ENCODE data around the gene CACNG6.
"Not testable (repeated sequence)": the region's sequence is repeated elsewhere in the genome, so short reads cannot be mapped to it uniquely, and the experiment has no call there.

Gene CACNG6

DNA sequence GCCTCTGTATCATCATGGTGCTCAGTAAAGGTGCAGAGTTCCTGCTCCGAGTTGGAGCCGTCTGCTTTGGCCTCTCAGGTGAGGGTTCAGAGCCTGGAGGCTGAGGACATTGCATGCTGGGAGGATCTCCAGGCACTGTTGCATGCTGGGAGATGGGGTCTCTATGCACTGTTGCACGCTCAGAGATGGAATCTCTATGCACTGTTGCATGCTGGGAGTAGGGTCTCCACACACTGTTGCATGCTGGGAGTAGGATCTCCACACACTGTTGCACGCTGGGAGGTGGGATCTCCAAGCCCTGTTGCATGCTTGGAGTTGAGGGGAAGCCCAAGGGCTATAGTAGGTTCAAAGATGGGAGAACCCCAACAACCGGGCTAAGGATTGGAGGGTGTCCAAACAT lies 8.3 kb downstream of the CACNG6 start:
- no peak for DNase-seq (ENCODE audit: extremely low read depth in 1 of 2, low read depth in 1 of 2)

- DNase-seq (ENCODE audit: extremely low read depth in 1 of 2, low read depth in 1 of 2), result no peak
Measured at GRCh38 chr19:54001496-54001895, 10.1 kb downstream of the CACNG6 start.

- no peak for DNase-seq (ENCODE audit: extremely low read depth in 1 of 2, low read depth in 1 of 2)
Measured at GRCh38 chr19:54002495-54003315, 11.3 kb downstream of the CACNG6 start.

DNA sequence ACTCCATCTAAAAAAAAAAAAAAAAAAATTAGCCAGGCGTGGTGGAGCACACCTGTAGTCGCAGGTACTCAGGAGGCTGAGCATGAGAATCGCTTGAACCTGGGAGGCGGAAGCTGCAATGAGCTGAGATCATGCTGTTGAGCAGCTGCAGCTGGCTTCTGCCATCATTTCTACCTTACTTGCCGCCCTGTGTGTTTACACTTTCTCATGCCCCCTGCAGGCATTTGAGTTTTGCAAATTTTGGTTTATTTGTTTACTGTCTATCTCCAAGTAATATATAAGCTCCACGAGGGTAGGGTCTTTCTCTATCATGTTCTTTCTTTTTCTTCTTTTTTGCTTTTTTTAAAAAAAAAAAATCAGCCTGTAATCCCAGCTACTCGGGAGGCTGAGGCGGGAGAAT lies 18.0 kb downstream of the CACNG6 start:
- DNase-seq (ENCODE audit: extremely low read depth in 1 of 2, low read depth in 1 of 2), result no peak

DNA sequence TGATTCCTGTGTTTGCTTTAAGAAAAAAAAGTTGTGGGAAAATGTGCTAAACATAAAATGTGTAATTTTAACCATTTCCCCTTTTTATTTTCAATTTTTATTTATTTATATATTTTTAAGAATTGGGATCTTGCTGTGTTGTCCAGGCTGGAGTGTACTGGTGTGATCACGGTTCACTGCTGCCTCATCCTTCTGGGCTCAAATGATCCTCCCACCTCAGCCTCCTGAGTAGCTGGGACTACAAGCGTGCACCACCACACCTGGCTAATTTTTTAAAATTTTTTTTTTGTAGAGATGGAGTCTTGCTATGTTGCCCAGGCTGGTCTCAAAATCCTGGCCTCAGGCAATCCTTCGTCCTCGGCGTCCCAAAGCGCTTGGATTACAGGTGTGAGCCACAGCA lies 19.0 kb downstream of the CACNG6 start:
- DNase-seq (ENCODE audit: extremely low read depth in 1 of 2, low read depth in 1 of 2), result no peak

DNA sequence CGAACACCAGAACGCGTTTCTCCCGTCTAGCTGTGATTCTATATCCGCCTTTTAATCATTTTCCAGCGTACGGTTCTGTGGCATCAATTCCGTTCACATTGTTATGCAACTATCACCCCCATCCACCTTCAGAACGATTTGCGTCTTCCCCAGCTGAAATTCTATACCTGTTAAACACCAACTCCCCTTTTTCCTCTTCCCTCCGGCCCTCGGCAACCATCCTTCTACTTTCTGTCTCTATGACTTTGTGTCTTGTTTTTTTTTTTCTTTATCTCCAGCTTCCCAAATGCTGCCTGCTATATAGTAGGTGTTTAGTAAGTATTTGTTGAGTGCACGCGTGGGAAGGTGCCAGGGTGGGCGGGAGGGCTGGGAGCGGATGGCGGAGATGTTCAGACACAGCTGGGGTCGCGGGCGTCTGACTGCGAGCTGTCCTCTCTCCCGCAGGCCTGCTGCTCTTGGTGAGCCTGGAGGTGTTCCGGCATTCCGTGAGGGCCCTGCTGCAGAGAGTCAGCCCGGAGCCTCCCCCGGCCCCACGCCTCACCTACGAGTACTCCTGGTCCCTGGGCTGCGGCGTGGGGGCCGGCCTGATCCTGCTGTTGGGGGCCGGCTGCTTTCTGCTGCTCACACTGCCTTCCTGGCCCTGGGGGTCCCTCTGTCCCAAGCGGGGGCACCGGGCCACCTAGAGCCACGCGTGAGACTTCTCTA lies 20.2 kb downstream of the CACNG6 start:
- no peak for DNase-seq (ENCODE audit: extremely low read depth in 1 of 2, low read depth in 1 of 2)

- no peak for DNase-seq (ENCODE audit: extremely low read depth in 1 of 2, low read depth in 1 of 2)
Measured at GRCh38 chr19:54013866-54014265, 22.4 kb downstream of the CACNG6 start.

GRCh38 chr19:54014920-54015560 lies 23.6 kb downstream of the CACNG6 start:
- no peak for DNase-seq (ENCODE audit: extremely low read depth in 1 of 2, low read depth in 1 of 2)

GRCh38 chr19:54017261-54017660 lies 25.8 kb downstream of the CACNG6 start:
- DNase-seq (ENCODE audit: extremely low read depth in 1 of 2, low read depth in 1 of 2), result no peak

- no peak for DNase-seq (ENCODE audit: extremely low read depth in 1 of 2, low read depth in 1 of 2)
Measured at GRCh38 chr19:54021363-54021762, 29.9 kb downstream of the CACNG6 start.

DNA sequence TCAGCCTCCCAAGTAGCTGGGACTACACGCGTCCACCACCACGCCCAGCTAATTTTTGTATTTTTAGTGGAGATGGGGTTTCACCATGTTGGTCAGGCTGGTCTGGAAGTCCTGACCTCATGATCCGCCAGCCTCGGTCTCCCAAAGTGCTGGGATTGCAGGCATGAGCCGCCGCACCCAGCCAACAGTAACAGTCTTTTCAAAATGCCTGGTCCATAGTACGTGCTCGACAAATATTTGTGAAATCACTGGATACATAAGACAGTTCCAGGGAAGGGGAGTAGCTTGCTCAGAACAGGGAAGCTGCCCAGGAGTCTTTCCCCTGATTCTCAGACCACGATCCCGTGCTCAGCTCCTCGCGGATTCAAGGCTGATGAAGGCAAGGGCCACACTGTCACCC lies 30.5 kb downstream of the CACNG6 start:
- DNase-seq (ENCODE audit: extremely low read depth in 1 of 2, low read depth in 1 of 2), result no peak

GRCh38 chr19:54023191-54023590 lies 31.8 kb downstream of the CACNG6 start:
- DNase-seq (ENCODE audit: extremely low read depth in 1 of 2, low read depth in 1 of 2), result no peak

DNA sequence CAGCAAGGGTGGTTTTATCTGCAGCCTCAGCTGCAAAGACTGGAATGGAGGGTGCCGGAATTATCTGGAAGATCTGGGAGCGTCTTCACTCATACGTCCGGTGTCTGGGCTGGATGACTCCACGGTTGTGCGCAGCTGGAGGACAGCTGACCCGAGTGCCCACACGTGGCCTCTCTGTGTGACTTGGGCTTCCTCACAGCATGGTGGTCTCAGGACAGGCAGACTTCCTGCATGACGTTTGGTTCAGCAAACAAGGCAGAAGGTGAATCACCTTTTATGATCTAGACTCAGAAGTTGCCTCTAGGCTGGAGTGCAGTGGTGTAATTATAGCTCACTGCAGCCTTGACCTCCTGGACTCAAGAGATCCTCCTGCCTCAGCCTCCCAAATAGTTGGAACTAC lies 33.2 kb downstream of the CACNG6 start:
- no peak for DNase-seq (ENCODE audit: extremely low read depth in 1 of 2, low read depth in 1 of 2)

DNA sequence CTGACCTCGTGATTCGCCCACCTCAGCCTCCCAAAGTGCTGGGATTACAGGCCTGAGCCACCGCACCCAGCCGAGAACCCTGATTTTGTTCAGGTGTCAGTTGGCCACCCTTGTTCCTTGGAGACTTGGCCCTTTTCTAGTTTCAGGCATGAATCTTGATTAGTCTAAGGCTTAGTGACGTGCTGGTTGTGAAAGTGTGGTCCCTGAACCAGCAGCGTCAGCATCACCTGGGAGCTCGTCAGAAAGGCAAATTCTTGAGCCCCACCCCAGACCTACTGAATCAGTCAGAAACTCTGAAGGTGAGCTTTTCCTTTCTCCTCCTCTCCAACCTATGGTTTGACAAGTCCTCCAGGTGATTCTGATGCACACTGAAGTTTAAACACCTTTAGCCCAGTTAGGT lies 35.2 kb downstream of the CACNG6 start:
- DNase-seq (ENCODE audit: extremely low read depth in 1 of 2, low read depth in 1 of 2), result no peak

DNA sequence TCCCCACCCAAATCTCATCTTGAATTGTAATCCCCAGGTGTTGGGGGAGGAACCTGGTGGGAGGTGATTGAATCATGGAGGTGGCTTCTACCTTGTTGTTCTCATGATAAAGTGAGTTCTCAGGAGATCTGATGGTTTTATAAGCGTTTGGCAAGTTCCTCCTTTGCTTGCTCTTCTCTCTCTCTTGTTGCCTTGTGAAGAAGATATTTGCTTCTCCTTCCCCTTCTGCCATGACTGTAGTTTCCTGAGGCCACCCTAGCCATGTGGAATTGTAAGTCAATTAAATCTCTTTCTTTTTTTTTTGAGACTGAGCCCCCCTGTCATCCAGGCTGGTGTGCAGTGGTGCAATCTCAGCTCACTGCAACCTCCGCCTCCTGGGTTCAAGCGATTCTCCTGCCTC lies 37.9 kb downstream of the CACNG6 start:
- no peak for DNase-seq (ENCODE audit: extremely low read depth in 1 of 2, low read depth in 1 of 2)

DNA sequence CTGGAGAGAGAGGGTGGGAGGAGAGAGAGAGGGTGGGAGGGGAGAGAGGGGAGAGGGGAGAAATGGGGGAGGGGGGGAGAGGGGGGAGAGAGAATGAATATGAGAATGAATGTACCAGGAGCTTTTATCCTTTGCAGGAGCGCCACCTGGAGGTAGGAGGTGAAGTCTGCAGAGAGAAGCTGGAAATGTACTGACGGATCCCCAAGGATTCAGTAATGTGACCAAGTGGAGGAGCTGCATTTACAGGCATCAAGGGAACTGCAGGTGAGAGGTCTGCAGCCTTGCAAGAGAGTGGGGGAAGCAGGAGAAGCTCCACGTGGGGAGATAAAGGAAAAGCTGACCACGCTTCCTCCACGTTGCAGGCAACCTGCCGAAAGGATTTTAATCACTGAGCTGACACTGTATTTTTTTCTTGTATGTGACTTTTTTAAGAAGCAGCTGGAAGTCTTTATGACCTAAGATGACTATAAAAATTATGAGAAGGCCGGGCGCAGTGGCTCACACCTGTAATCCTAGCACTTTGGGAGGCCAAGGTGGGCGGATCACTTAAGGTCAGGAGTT lies 38.6 kb downstream of the CACNG6 start:
- peak in 1 of 2 donors; percentile 19 for DNase-seq (ENCODE audit: extremely low read depth in 1 of 2, low read depth in 1 of 2)

DNA sequence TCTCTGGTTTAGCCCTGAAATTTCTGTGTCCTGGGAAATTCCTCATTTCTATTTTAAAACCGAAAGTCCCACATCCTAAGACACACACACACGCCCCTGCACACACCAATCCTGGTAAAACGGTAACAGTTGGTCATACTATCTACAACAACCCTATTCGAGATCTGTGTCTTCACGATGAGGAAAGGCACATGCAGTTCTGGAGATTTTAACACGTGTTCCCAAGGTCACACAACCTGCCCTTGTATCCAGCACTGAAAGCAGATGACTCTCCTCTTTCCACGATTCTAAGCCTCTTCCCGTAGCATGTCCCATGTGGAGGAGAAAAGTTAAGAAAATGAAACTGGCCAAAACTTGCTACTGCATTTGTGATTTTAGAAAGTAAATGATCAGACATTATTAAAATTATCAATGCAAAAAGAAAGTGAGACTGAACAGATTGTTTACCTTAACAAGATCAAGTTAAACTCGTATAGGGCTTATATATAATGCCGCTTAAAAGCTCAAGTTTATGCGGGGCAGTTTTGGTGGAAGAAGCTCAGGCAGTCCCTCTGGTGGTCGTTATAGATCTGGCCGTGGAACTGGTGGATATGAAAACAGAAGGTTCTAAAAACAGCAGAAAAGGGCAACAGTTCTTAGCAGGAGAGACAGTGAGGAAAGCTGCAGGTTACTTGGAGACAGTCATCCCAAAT lies 39.6 kb downstream of the CACNG6 start:
- DNase-seq (ENCODE audit: extremely low read depth in 1 of 2, low read depth in 1 of 2), result no peak

DNA sequence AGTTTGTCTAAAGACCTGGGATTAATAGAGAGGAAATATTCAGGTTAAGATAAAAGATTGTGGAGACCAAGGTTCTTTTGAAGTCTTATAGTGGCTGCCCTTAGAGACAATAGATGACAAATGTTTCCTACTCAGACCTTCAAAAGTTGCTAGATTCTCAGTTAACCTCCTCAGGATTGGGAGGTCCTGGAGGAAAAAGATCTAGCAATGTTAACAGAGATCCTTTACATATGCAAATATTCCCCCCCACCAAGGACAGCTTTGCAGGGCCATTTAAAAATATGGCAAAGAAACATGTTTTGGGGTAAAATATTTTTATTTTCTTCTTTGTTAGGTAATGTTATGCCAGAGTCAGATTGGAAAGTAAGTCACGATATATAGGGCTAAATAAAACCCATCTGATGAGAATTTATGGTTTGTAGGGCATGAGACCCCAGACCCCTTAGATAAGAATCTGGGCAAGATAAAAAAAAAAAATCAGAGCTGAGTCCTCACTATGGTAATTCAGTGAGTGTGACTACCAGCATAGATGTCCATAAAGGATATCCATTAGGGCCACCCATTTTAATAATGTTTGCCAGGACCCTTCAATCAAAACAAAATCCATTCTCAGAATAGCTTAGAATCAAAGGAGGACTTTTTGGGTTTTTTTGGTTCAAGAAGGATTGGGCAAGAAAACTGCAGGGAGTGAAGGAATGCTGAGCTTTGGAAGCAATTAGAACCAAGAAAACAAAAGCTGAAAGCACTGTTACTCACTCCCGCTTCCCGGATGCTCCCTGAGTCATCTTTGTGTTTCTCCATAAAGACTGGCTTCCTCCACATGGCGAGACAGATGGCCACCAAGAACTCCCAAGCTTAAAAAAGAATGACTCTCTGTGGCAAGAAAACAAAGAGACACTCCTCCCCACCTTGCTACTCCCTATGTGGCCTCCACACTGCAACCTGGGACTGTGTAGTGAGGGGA lies 44.1 kb downstream of the CACNG6 start:
- no peak for DNase-seq (ENCODE audit: extremely low read depth in 1 of 2, low read depth in 1 of 2)

DNA sequence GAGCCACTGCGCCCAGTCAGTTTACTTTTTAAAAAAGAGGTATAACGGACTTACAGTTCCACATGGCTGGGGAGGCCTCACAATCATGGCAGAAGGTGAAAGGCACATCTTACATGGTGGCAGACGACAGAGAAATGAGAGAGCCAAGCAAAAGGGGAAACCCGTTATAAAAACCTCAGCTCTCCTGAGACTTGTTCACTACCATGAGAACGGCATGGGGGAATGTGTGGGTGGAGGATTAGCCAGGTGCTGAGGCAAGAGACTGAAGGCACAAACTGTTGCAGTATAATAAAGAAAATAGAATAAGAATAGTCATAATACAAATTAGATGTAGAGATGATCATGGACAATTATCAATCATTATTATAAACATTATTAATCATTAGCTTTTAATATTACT lies 45.1 kb downstream of the CACNG6 start:
- not testable (repeated sequence) for DNase-seq (ENCODE audit: extremely low read depth in 1 of 2, low read depth in 1 of 2)

GRCh38 chr19:54040003-54040402 lies 48.6 kb downstream of the CACNG6 start:
- DNase-seq (ENCODE audit: extremely low read depth in 1 of 2, low read depth in 1 of 2), result no peak

Data from activated CD8-positive, alpha-beta memory T cell treated with anti-CD3 and anti-CD28 coated beads for 1 hour (primary cell).